Esophagus (tissue), 2 donors: ENCODE data around the gene FAM222A. TPM values are rescaled to one million over a fixed set of nuclear protein-coding genes. Genes with fewer than 3 reads are reported as not detected.

Source experiments
- H3K27ac ChIP-seq, 2 donors: one replicate each; pipeline ENCODE4 v1.5.1; 2013; ENCODE audit warnings: low read depth in 2 of 2, mild to moderate bottlenecking in 2 of 2, inconsistent platforms in 1 of 2, low read length in 1 of 2, moderate library complexity in 1 of 2
- H3K27me3 ChIP-seq, 2 donors: one replicate each; pipeline ENCODE4 v1.6.1; 2013; ENCODE audit warnings: low read length in 2 of 2, control low read depth in 1 of 2, mild to moderate bottlenecking in 1 of 2; ENCODE audit not compliant: insufficient read depth in 2 of 2, control insufficient read depth in 1 of 2
- H3K36me3 ChIP-seq, 2 donors: one replicate each; pipeline ENCODE4 v1.6.1; 2013; ENCODE audit warnings: low read length in 1 of 2; ENCODE audit not compliant: control insufficient read depth in 2 of 2, insufficient read depth in 2 of 2
- H3K4me1 ChIP-seq, 2 donors: one replicate each; pipeline ENCODE4 v1.6.1; 2013; ENCODE audit warnings: low read length in 1 of 2; ENCODE audit not compliant: control insufficient read depth in 2 of 2, insufficient read depth in 2 of 2
- H3K4me3 ChIP-seq, 2 donors: one replicate each; pipeline ENCODE4 v1.5.1; 2013; ENCODE audit warnings: low read length in 2 of 2, mild to moderate bottlenecking in 2 of 2, low read depth in 1 of 2, moderate library complexity in 1 of 2
- H3K9me3 ChIP-seq, 2 donors: one replicate each; pipeline ENCODE4 v1.6.1; 2013; ENCODE audit warnings: mild to moderate bottlenecking in 2 of 2, low read depth in 1 of 2, low read length in 1 of 2, moderate library complexity in 1 of 2; ENCODE audit not compliant: control insufficient read depth in 2 of 2, insufficient read depth in 1 of 2
- WGBS, 2 donors: extraction: QIAGEN DNeasy Blood & Tissue Kit; methylation state at CpG; one replicate each; pipeline ENCODE4 v1.1.7; 2013; 5-methylcytosine and 5-hydroxymethylcytosine counted together
- polyA plus RNA-seq, 2 donors: library from polyadenylated mRNA; stranded (reverse); fragments of 200-250 nt; gene quantifications; one replicate each; pipeline ENCODE4 v1.2.3, GENCODE V29; 2013
- donor health status: healthy with polysubstance abuse.
- donor health status: Bipolar disorder and iron deficiency.

The FAM222A gene
- polyA plus RNA-seq, 2 donors, result 3.2 to 3.9 TPM

GRCh38 chr12:109777544-109777943, 63.9 kb downstream of the FAM222A start:
- no peak overlapping the region for H3K4me3 ChIP-seq
- 29 to 30% methylated on average over 5 of the region's 5 CpGs for WGBS, 2 donors
- peaks cover 3 to 6% of the 10 kb centered on the region in 2 donors for H3K9me3 ChIP-seq

GRCh38 chr12:109778684-109779083, 65.1 kb downstream of the FAM222A start:
- H3K9me3 ChIP-seq, result peaks cover 3 to 6% of the 10 kb centered on the region in 2 donors
- no peak overlapping the region for H3K4me3 ChIP-seq
- H3K27ac ChIP-seq, result no peak overlapping the region
- H3K27me3 ChIP-seq, result no peaks in the 10 kb centered on the region
- H3K36me3 ChIP-seq, result no peaks in the 10 kb centered on the region
- whole genome bisulfite sequencing, 2 donors, result 42 to 90% methylated on average over 1 of the region's 1 CpG
- no peaks in the 10 kb centered on the region for H3K4me1 ChIP-seq

More at GRCh38 chr12:109777544-109777943, 63.9 kb downstream of the FAM222A start:
- Histone ChIP-seq H3K27ac (no peak overlapping the region), H3K36me3 (no peaks in the 10 kb centered on the region), H3K4me1 (peaks cover 0 to 2% of the 10 kb centered on the region in 2 donors), H3K27me3 (no peaks in the 10 kb centered on the region)

GRCh38 chr12:109779382-109779781, 65.8 kb downstream of the FAM222A start:
- H3K4me3 ChIP-seq, result no peak overlapping the region
- no peaks in the 10 kb centered on the region for H3K36me3 ChIP-seq
- WGBS, 2 donors, result 86 to 94% methylated on average over 6 of the region's 6 CpGs
- no peaks in the 10 kb centered on the region for H3K4me1 ChIP-seq
- peaks cover 3 to 6% of the 10 kb centered on the region in 2 donors for H3K9me3 ChIP-seq
- H3K27ac ChIP-seq, result no peak overlapping the region
- H3K27me3 ChIP-seq, result no peaks in the 10 kb centered on the region

GRCh38 chr12:109781668-109782325, 68.2 kb downstream of the FAM222A start:
- peaks cover 3 to 6% of the 10 kb centered on the region in 2 donors for H3K9me3 ChIP-seq
- H3K4me1 ChIP-seq, result no peaks in the 10 kb centered on the region
- no peaks in the 10 kb centered on the region for H3K27me3 ChIP-seq
- 80 to 85% methylated on average over 10 of the region's 10 CpGs for WGBS, 2 donors
- H3K36me3 ChIP-seq, result peaks cover 0 to 2% of the 10 kb centered on the region in 2 donors
- no peak overlapping the region for H3K4me3 ChIP-seq
- H3K27ac ChIP-seq, result no peak overlapping the region

GRCh38 chr12:109782326-109782703, 68.7 kb downstream of the FAM222A start:
- Histone ChIP-seq H3K9me3 (peaks cover 3 to 6% of the 10 kb centered on the region in 2 donors), H3K27ac (no peak overlapping the region), H3K4me1 (no peaks in the 10 kb centered on the region), H3K27me3 (no peaks in the 10 kb centered on the region), H3K36me3 (peaks cover 0 to 2% of the 10 kb centered on the region in 2 donors), H3K4me3 (no peak overlapping the region)
- WGBS, 2 donors, result 84 to 93% methylated on average over 9 of the region's 9 CpGs

- H3K9me3 ChIP-seq, result peaks cover 3 to 6% of the 10 kb centered on the region in 2 donors
- H3K27me3 ChIP-seq, result no peaks in the 10 kb centered on the region
- 83% methylated on average over 27 to 28 of the region's 28 CpGs for WGBS, 2 donors
- no peak overlapping the region for H3K4me3 ChIP-seq
- H3K4me1 ChIP-seq, result no peaks in the 10 kb centered on the region
- H3K27ac ChIP-seq, result no peak overlapping the region
- peaks cover 0 to 2% of the 10 kb centered on the region in 2 donors for H3K36me3 ChIP-seq
Observed at GRCh38 chr12:109783135-109783964, 69.7 kb downstream of the FAM222A start.

GRCh38 chr12:109783965-109784244, 70.3 kb downstream of the FAM222A start:
- Histone ChIP-seq H3K36me3 (peaks cover 0 to 2% of the 10 kb centered on the region in 2 donors), H3K4me3 (no peak overlapping the region), H3K4me1 (no peaks in the 10 kb centered on the region), H3K27ac (no peak overlapping the region), H3K9me3 (peaks cover 3 to 6% of the 10 kb centered on the region in 2 donors), H3K27me3 (no peaks in the 10 kb centered on the region)
- WGBS, 2 donors, result 77% methylated on average over 8 of the region's 8 CpGs

- Histone ChIP-seq H3K27ac (no peak overlapping the region), H3K4me3 (no peak overlapping the region), H3K9me3 (peaks cover 0 to 3% of the 10 kb centered on the region in 2 donors), H3K36me3 (peaks cover 0 to 2% of the 10 kb centered on the region in 2 donors), H3K4me1 (no peaks in the 10 kb centered on the region), H3K27me3 (no peaks in the 10 kb centered on the region)
- 80 to 91% methylated on average over 4 of the region's 4 CpGs for WGBS, 2 donors
Observed at GRCh38 chr12:109785854-109786253, 72.2 kb downstream of the FAM222A start.

- Histone ChIP-seq H3K4me3 (no peak overlapping the region), H3K27ac (no peak overlapping the region), H3K4me1 (no peaks in the 10 kb centered on the region), H3K27me3 (no peaks in the 10 kb centered on the region), H3K36me3 (peaks cover 0 to 2% of the 10 kb centered on the region in 2 donors), H3K9me3 (peaks cover 0 to 3% of the 10 kb centered on the region in 2 donors)
- WGBS, 2 donors, result 87 to 90% methylated on average over 9 of the region's 9 CpGs
Observed at GRCh38 chr12:109786799-109787198, 73.2 kb downstream of the FAM222A start.
